HG02588 (cell line): ENCODE measurements around the gene DNM3.

ENCODE experiments used
- ATAC-seq: cut with Tn5 transposase; IDR thresholded peaks from one replicate; pipeline ENCODE4 v1.9.1; 2021; ENCODE audit warnings: mild to moderate bottlenecking, moderate library complexity; ENCODE audit not compliant: unreplicated experiment

The DNM3 gene

DNA sequence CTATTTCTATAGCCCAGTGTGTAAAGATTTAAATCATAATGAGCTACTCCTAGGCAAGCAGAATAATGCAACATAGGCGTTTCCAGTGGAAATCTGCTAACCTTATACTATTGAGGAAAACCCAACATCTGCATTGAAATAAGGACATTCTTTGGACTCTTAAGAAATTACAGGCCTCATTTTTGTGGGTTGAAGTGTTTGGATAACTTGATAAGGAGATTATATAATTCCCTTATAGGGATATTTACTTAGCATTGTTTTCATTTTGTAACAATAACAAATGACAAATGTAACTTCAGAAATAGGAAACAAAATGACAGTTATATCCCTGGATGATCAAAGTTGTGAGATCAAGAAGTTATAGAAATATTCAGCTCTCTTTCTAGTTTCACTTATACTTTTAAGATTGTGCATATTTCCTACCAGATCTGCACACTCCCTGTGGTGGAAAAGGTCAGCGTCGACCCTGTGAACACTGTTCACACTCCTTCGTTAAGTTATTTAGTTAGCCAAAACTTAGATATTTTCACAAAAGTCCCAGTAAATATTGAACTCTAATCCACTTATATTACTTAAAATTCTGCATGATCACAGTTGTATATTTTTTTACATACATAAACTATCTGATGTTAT, 294.8 kb downstream of the DNM3 start:
- no peak for ATAC-seq

DNA sequence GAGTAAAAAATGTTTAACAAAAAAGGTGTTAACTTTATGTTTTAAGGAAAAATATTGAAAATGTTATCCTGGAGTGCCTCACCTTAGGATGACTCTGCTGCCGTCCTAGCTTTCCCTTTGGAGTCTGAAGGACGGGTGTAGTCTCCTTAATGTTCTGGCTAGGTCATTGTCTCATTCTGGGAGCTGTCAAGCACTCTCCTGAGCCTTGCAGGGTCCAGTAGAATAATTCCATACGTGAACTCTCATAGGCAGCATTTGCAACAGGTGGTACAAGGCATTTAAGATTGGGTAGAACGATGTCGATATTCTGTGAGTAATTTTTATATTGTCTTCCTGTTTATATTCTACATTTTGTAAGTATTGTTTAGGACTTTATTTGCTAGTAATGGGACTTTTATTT, 295.6 kb downstream of the DNM3 start:
- no peak for ATAC-seq

DNA sequence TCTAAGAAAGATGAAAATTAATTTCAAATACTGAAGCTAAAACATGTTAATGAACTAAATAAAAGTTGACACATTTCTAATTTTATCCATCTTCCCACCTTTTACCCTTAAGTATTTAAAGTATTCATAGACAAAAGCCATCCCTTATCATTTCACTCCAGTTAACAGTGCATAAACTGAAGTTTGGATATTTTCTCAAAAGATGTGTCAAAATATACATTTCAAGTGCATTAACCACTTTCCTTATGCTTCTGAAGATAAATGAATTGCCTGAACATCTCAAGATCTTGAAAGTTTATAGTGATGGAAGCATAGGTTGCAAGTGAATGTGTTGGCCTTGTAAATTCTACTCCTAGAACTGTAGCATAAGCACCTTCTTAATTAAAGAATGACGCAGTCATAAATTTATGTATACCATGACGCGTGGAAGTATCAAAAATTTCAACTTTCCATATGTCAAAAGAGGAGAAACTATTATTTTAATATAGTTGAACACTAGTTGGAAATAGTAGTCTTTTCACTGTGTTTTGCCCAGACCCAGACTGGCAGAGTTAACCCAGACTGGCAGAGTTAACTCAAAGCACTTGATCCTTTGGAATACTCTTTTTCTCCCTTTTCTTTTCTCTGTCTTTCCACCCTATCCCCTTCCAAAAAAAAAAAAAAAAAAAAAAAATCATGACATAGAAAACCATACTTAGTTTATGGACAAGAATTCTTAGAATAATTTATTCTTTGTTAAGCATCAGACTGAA, 296.6 kb downstream of the DNM3 start:
- ATAC-seq = no peak

DNA sequence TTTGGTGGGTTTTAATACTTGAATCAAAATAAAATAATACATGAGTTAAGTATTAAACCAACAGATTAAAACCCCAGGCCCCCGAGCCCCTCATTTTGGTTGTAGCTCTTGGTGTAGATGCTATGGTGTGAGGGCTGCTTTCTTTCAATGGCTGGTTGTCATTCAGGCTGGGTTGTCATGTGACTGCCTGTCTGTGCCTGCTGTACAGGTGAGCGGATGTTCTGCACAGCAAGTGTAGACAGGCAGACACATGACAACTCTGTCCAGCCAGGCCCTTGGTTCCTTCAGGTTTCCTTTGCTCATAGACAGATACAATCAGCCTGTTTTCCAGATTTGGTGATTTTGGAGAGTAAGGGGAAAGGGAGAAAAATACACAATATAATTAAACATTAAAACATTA, 297.3 kb downstream of the DNM3 start:
- no peak for ATAC-seq

DNA sequence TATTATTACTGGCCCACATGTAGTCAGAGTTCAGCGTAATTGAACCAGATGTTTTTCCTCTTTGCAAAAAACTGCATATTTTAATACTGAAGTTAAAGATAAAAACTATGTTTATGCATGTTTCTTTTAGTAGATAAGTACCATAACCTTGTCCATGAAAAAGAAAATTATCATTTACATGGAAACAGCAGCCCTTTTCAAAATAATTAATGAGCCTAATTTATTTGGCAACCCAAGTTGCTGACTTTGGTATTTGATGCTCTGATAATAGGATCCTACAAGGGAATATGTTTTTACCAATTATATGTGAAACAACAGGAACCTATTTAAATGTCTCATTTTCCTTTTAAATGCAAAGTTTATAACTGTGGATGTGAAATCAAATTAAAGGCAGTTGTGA, 297.9 kb downstream of the DNM3 start:
- no peak for ATAC-seq

DNA sequence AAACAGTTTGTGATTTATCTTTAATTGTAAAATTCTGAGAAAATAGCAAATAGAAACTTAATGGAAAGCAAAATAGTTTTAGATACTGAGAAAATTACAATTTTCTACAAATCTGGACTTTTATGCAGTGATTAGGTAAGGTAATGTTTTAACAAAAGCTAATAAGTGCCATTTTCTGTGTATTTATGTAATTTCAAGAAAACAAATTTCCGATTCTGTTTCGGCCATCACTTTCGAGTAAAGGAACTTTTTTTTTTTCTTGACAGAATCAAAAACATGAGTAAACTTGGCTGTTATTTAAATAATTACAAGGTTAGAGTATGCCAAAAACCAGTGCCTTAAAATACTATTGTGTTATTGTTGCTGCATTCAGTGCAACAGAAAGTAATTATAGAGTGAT, 298.8 kb downstream of the DNM3 start:
- no peak for ATAC-seq

DNA sequence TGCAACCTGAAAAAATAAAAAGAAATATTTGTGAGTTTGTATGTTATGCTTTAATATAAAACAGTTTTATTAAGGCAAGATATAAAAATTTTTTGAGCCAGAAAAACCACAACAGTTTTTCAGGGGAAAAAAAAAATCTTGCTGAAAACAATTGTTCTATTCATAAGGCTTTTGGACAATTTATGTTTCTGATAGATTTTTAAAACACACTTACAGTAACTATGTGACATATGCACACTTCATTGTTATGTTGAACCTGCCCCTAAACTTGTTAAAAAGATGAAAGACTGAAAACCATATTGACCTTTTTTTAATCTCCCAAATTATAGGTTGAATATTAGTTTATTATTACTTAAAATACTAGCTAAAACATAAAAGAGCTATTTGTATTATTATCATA, 299.3 kb downstream of the DNM3 start:
- no peak for ATAC-seq

DNA sequence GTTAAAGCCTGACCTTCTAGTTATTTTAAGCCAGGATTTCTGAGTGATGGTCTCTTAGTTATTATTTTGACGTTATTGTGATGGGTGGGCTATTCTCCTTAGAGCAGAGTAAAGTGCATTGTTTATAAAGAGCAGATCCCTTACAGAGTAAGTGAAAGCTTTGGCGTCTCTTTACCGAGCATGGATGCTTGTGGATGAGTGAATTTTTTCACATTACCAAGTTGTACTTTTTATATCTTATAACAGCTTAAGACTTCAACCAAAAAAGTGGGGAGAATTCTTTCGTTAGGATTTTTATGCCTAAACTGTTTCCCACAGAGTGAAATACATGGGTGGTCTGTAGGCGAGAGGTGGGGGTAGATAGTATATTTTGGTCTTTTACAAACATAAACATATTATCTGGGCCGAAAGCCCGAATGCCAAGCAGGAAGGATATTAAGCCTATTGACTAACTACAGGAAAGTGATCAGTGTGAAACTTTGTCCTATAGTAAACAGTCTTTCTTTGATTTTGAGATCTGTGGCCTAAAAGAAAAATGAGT, 300.1 kb downstream of the DNM3 start:
- ATAC-seq = no peak

- no peak for ATAC-seq
Observed at GRCh38 chr1:172142324-172142723, 301.0 kb downstream of the DNM3 start.

DNA sequence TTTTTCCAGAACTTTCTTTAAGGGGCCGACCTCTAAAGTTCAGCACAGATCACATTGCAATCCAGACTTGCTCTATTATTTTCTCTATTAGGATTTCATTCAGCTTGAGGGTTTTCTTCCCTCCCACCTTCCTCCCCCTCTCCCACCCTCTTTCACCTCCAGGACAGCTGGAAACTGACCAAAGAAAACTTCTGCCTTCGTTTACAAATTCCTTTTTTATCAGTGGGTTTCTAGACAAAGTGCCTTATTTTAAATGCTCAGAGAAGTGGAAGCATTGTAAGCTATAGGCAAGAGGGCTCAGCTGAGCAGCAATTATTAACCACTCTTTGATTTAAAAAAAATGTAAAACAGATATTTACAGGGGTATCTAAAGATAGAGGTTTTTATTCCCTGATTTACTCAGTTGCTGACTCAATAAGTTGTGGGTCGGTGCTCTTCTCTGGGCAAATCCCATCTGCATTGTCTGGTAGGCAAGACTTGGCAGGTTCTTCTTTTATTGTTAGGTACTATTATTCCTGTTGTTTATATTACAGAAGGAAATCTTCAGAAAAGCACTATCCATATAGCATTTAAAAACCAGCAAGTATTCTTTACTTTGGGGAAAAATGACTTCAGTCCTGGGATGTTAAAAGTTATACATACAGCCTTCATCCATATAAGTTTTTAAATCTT, 302.2 kb downstream of the DNM3 start:
- no peak for ATAC-seq

DNA sequence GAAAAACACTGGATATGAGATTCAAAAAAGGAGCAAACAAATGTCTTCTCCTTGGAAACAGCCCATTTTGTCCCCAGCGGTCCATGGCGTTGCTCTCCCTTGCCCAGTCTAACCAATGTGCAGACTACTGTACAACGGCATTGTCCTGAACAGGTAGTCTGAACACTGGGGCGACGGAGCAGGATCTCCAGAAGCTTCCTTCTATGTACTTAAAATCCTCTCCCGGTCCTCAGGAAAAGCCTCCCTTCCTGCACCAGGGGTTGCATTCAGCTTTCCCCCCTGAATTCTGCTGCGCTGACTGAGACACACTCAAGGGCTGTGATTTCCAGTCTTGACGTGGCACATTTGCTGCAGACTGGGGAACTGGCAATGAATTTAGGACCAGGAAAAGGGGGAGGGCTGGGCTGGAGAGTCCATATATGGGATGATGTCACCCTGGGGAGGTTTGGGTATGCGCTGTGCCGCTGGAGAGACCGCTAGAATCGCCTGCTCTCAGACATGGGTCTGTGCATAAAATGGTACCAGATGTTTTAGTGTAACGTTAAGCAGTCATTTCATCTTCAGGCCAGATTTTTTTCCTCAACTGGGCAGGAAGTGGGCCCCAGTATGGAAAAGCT, 303.3 kb downstream of the DNM3 start:
- ATAC-seq = no peak

GRCh38 chr1:172145231-172145651, 303.9 kb downstream of the DNM3 start:
- ATAC-seq = no peak

- ATAC-seq = no peak
Observed at GRCh38 chr1:172145656-172146055, 304.4 kb downstream of the DNM3 start.

GRCh38 chr1:172146141-172146850, 305.0 kb downstream of the DNM3 start:
- ATAC-seq = no peak

- ATAC-seq = no peak
Observed at GRCh38 chr1:172147541-172147940, 306.2 kb downstream of the DNM3 start.

DNA sequence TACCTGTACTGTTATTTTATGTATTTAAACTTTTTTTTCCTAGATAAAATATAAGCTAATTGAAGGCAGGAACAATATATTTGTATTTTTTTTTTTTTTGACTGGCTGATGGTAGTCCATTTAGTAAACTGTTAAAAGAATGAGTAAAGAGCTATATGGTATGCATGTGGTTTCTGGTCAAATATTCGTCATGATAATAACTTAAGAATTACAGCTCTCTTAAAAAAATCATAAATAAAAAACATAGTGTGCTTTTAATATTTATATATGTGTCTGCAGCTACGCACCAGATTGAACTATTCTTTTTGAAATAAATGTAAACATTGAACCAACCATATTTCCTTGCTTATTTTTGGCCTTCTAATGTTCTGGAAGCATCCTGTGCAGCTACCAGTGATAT, 306.9 kb downstream of the DNM3 start:
- ATAC-seq = no peak

- no peak for ATAC-seq
Observed at GRCh38 chr1:172148707-172149106, 307.4 kb downstream of the DNM3 start.

DNA sequence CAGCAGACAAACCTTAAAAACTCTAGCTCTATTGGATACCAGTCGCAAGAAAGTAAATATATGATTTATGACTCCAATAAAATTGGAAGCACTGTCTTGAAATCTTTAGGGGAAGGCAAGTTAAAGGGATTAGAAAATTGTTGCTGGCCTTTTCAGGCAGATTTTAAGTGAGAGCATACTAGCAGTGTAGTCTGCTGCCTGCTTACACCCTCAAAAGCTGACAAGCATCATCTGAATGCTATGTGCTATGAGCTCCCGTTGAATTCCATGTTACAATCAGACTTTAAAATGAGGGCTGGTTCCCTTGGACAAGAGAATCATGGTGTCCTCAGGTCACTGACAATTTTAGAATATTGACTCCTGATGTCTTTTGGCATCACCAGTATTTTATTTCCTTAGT, 308.0 kb downstream of the DNM3 start:
- no peak for ATAC-seq

DNA sequence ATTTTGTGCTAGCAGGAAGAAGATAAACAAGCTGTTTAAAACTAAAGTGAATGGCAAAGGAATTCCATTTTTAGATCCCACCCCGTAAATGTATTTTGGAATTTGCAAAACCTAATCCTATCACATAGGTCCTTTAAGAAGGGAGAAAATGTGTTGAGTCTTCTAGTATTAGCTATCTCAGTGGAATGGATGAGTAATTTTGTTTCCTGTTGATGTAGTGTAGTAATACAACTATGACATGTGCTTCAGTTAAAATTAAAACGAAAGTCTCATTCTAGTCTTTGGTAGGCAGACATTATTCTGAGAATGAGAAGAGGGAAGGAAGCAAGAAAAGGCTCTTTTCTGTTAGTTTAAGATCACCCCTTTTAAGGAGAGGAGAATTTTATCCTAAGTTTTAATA, 313.3 kb downstream of the DNM3 start:
- ATAC-seq = peak; percentile 88

DNA sequence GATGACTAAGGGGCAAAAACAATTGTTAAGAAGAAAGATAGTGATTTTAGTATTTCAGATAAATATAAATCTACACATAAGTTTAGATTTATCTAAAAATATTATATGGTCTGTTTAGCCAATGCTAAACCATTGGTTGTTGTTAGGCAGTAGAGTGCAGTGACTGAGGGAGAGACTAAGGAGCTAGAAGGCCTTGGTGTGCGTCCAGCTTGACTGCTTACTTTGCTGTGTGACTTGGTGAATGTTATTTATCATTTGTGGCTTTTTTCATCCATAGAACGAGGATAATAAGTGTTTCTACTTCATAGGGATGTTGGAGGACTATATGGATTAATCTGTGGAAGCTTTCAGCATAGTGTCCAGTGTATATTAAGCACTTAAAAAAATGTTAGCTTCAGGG, 314.5 kb downstream of the DNM3 start:
- ATAC-seq = no peak

DNA sequence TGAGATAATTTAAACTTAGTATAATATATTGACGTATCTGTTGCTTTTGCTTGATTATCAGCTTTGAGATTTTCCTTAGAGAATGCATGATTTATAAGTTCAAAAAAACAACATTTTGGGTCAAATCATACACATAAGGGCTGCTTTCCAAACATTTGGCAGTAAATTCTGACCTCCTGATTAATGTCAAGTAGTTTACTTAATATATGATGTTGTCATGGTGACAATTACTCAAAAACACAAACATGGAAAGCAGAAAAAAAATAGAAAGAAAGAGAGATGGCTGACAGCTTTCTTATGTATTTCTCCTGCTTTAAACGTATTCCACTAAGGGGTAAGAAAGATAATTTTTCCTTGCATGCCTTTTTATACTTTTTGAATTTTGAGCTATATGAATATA, 320.9 kb downstream of the DNM3 start:
- ATAC-seq = no peak
